Lower lobe of right lung (tissue), 2 donors: Measurements from ENCODE around the gene TRIP11. TPM values are rescaled to one million over a fixed set of nuclear protein-coding genes. Genes with fewer than 3 reads are reported as not detected.

Source experiments
- ATAC-seq, 2 donors: fragments of 200-7000 bp; cut with Tn5 transposase; one replicate each; pipeline ENCODE4 v1.9.1; 2020 to 2022; ENCODE audit warnings: mild to moderate bottlenecking in 2 of 2, moderate library complexity in 2 of 2
- DNase-seq: peaks from one replicate; pipeline ENCODE4 v3.0.0-alpha.2; 2020
- H3K27ac ChIP-seq: fragments of 200-600 bp; one replicate; pipeline ENCODE4 v1.8.0; 2022
- H3K27me3 ChIP-seq: fragments of 200-600 bp; one replicate; pipeline ENCODE4 v1.8.0; 2022; ENCODE audit warnings: low read depth
- H3K36me3 ChIP-seq: fragments of 200-600 bp; one replicate; pipeline ENCODE4 v1.8.0; 2022; ENCODE audit warnings: mild to moderate bottlenecking
- H3K4me1 ChIP-seq: fragments of 200-600 bp; one replicate; pipeline ENCODE4 v1.8.0; 2022
- H3K4me3 ChIP-seq: fragments of 200-600 bp; one replicate; pipeline ENCODE4 v1.8.0; 2022; ENCODE audit warnings: mild to moderate bottlenecking
- H3K9me3 ChIP-seq: fragments of 200-600 bp; one replicate; pipeline ENCODE4 v1.8.0; 2022
- intact Hi-C: fragments of 100-400 bp; cut with DNase I; formaldehyde crosslinking; loops from one replicate; pipeline ENCODE4 v1.11.0; 2022
- total RNA-seq: library from RNA; stranded (reverse); fragmentation: NEBNext Ultra II Directional; extraction: Animal tissue kit (Norgen Biotek cat#: 25700); gene quantifications from one replicate; pipeline ENCODE4 v1.2.1, GENCODE V29; 2021
- TF ChIP-seq, protein P1 (sequence below): fragments of 200-600 bp; IDR thresholded peaks from one replicate; pipeline ENCODE4 v1.8.0; 2022; ENCODE audit warnings: antibody characterized with exemption, mild to moderate bottlenecking
- donor health status: DM: no; HTN: yes; CAD: no; lungs with severe emphysema.

Gene TRIP11
- total RNA-seq, 1 donor from 2014 or later: 62.6 TPM

DNA sequence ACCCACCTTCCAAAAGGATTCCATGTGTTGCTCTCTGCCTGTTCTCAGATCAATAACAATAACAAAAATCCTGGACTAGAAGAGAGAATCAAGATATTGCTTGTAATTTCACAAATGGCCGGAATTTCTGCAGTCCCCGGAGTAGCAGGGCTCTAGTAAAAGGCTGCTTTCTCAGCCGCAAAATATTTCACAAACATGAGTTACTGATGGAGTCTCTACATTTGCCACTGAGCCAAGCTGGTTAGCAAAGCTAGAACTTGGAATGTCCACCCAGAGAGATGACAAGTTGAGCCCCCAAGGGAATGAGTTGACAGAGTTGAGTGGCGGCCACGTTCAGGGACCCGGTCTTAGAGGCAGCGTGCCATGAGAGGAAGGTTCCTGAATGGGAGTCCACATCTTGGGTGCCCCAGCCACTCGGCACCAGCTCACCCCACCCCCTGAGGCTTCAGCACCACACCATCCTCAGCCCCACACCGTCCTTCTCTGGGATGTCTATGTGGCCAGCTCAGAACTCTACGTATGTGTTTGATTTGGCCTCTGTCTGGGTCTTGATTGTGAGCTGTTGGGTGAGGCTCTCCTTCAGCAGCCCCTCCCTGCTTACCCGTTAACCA is 108.3 kb downstream of the TRIP11 start:
- TF ChIP-seq, protein P1, sequence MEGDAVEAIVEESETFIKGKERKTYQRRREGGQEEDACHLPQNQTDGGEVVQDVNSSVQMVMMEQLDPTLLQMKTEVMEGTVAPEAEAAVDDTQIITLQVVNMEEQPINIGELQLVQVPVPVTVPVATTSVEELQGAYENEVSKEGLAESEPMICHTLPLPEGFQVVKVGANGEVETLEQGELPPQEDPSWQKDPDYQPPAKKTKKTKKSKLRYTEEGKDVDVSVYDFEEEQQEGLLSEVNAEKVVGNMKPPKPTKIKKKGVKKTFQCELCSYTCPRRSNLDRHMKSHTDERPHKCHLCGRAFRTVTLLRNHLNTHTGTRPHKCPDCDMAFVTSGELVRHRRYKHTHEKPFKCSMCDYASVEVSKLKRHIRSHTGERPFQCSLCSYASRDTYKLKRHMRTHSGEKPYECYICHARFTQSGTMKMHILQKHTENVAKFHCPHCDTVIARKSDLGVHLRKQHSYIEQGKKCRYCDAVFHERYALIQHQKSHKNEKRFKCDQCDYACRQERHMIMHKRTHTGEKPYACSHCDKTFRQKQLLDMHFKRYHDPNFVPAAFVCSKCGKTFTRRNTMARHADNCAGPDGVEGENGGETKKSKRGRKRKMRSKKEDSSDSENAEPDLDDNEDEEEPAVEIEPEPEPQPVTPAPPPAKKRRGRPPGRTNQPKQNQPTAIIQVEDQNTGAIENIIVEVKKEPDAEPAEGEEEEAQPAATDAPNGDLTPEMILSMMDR: no peak
- H3K27me3 ChIP-seq: no peaks in the 10 kb centered on the region
- H3K4me3 ChIP-seq: no peak overlapping the region
- DNase-seq (no peak), ATAC-seq (no peak)
- intact Hi-C loops: no loop called here
- H3K27ac ChIP-seq: no peak overlapping the region
- peaks cover 4% of the 10 kb centered on the region for H3K4me1 ChIP-seq
- H3K36me3 ChIP-seq: peaks cover 24% of the 10 kb centered on the region
- H3K9me3 ChIP-seq: no peaks in the 10 kb centered on the region

DNA sequence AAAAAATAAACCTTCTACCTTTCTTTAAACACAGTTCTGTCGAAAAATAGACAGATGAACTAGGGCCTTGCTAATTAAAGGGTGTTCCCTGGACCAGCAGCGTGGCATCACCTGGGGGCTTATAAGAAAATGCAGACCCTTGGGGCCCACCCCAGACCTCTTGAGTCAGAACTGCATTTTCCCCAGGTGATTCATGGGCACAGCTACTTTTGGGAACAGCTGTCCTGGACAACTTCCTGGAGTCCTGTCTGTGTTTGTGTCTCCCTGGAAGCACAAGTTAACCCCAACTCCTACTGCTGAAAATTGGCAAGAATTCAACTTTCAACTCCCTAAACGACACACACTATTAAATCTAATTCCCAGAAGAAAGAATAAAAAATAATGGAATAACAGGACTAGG is 110.2 kb downstream of the TRIP11 start:
- DNase-seq (no peak), ATAC-seq (no peak)
- Histone ChIP-seq H3K27ac (no peak overlapping the region), H3K4me3 (no peak overlapping the region), H3K36me3 (peaks cover 16% of the 10 kb centered on the region), H3K27me3 (no peaks in the 10 kb centered on the region), H3K9me3 (no peaks in the 10 kb centered on the region), H3K4me1 (peaks cover 17% of the 10 kb centered on the region)
- TF ChIP-seq, protein P1: no peak
- intact Hi-C loops: no loop called here

DNA sequence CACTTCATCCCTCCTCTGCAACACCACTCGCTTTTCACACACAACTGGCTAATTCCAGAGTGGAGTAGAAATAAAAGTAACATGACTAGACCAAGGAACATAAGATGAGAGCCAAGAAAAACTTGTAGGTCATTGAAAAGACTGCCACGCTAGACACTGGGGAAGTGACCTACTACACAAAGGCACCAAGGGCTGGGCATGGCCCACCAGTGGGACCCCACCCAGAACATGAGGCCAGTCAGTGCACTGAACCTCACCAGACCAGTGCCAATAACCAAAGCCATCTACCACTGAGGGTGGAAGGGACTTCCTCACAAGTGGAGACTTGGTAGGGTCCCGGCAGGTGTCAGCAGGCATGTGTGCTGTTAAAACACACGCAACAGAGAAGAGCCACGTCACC is 112.1 kb downstream of the TRIP11 start:
- ATAC-seq (no peak), DNase-seq (no peak)
- intact Hi-C loops: no loop called here
- H3K36me3 ChIP-seq: peaks cover 3% of the 10 kb centered on the region
- no peak overlapping the region for H3K4me3 ChIP-seq
- TF ChIP-seq, protein P1: no peak
- no peaks in the 10 kb centered on the region for H3K27me3 ChIP-seq
- H3K9me3 ChIP-seq: no peaks in the 10 kb centered on the region
- peaks cover 17% of the 10 kb centered on the region for H3K4me1 ChIP-seq
- H3K27ac ChIP-seq: no peak overlapping the region

DNA sequence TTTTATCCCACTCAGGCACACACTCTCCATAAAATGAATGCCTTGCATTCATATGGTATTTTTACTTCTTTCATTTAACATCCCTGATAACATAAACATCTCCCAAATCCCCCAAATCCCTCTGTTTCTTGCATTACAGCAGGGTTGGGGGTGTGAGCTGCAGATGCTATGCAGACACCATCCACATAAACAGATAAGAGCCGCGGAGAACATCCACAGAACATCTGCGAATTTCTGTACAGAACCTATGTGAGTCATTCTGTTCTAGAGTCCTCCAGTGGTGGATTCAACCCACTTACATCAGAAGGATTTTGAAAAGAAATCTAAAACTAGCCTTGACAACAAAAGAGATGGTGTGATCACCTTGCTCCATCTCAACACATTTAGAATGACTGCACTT is 112.7 kb downstream of the TRIP11 start:
- H3K4me1 ChIP-seq: peaks cover 17% of the 10 kb centered on the region
- no peak overlapping the region for H3K4me3 ChIP-seq
- H3K27me3 ChIP-seq: no peaks in the 10 kb centered on the region
- ATAC-seq: no peak
- no peak overlapping the region for H3K27ac ChIP-seq
- H3K9me3 ChIP-seq: no peaks in the 10 kb centered on the region
- H3K36me3 ChIP-seq: no peaks in the 10 kb centered on the region
- no peak for DNase-seq
- intact Hi-C loops: no loop called here
- TF ChIP-seq, protein P1: no peak

DNA sequence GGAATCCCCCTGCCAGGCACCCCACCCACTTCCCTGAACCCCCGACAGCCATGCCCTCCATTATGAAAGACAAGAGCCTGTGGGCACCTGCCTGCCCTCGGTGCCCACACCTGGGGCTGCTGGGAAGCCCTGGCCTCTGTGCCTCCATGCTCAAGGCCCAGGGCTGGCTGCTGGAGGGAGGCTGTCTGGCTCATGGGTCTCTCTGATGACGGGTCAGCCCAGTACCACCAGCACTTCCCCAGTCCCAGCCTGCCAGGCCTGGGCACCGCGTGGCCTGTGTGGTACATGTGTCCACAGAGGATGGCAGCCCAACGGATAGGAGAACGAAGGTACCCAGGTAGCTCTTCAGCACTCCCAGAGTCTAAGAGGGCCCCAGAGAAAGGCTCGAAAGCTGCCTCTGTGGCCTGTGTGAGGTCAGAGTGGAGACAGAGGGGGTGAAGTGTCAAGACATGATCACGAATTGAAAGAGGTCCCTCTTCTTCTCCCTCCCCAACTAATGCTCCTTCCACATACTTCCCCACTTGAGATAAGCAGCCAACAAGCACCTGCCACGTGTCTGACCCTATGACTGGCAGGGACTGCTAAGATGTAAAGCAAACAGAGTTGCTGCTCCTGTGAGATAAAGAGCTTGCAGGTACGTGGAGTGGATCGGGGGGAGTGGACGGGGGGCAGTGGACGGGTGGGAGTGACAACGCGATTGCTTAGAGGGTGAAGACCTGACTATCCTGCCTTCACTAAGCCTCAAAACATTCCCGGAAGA is 113.5 kb downstream of the TRIP11 start:
- H3K4me3 ChIP-seq: no peak overlapping the region
- H3K36me3 ChIP-seq: no peaks in the 10 kb centered on the region
- no peaks in the 10 kb centered on the region for H3K27me3 ChIP-seq
- DNase-seq: no peak
- intact Hi-C loops: no loop called here
- peaks cover 17% of the 10 kb centered on the region for H3K4me1 ChIP-seq
- TF ChIP-seq, protein P1: no peak
- H3K27ac ChIP-seq: no peak overlapping the region
- peak; percentile 41 to 63 for ATAC-seq
- no peaks in the 10 kb centered on the region for H3K9me3 ChIP-seq
